Neural cell (in vitro differentiated cells): Measurements from ENCODE around the gene TCF25.

ENCODE experiments used
- EP300 ChIP-seq: fragments of 450-650 bp; conservative IDR thresholded peaks from 2 replicates; pipeline ENCODE4 v1.6.1; 2014; ENCODE audit warnings: antibody characterized with exemption, mild to moderate bottlenecking, moderate library complexity; ENCODE audit not compliant: poor library complexity, severe bottlenecking
- EZH2 ChIP-seq: fragments of 200-600, 300-800 bp; shearing (Covaris generic), sonication (generic); IDR thresholded peaks from 2 replicates; pipeline ENCODE4 v1.6.1; 2014; ENCODE audit warnings: antibody characterized with exemption, low read length, borderline replicate concordance, mild to moderate bottlenecking; ENCODE audit not compliant: insufficient read depth, poor library complexity, severe bottlenecking
- POLR2AphosphoS5 ChIP-seq: IDR thresholded peaks from 2 replicates; pipeline ENCODE4 v1.6.1; 2012
- TF ChIP-seq, protein P1 (sequence below): fragments of 450-650 bp; IDR thresholded peaks from 2 replicates; pipeline ENCODE4 v1.5.1; 2014; ENCODE audit warnings: antibody characterized with exemption, mild to moderate bottlenecking, moderate library complexity; ENCODE audit not compliant: poor library complexity, severe bottlenecking

DNA sequence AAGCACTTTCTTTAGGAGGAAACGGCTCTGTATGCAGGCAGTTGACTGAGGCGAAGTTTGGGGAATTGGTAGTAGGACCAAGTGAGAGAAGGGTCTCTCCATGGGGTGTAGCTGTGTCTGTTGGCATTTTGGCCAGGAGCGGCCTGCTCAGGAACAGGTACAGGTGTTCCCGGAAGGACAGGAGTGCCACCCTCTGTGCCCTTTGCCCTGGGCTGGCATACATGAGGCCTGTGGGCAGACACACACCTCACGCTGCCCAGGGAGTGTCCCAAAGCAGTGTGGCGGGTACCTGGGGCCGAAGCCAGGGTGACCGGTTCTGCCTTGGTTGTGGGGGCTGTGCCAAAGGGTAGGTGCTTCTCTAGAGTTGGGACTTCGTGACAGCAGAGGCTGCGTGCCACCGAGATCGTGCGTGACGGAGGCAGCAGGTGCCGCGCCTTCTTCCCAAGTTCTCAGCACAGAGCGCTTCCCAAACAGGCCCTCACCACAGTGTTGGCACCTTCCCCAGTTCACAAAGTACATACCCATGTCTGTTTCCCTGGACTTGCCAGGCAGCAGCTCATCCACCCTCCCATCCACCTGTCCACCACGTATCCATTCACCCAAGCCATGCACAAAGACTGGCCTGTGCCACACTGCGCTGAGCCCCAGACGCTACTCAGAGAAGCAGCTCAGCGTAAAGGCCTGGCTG is 19.9 kb upstream of the TCF25 start:
- no peak for TF ChIP-seq EP300
- TF ChIP-seq EZH2, result no peak
- TF ChIP-seq, protein P1, sequence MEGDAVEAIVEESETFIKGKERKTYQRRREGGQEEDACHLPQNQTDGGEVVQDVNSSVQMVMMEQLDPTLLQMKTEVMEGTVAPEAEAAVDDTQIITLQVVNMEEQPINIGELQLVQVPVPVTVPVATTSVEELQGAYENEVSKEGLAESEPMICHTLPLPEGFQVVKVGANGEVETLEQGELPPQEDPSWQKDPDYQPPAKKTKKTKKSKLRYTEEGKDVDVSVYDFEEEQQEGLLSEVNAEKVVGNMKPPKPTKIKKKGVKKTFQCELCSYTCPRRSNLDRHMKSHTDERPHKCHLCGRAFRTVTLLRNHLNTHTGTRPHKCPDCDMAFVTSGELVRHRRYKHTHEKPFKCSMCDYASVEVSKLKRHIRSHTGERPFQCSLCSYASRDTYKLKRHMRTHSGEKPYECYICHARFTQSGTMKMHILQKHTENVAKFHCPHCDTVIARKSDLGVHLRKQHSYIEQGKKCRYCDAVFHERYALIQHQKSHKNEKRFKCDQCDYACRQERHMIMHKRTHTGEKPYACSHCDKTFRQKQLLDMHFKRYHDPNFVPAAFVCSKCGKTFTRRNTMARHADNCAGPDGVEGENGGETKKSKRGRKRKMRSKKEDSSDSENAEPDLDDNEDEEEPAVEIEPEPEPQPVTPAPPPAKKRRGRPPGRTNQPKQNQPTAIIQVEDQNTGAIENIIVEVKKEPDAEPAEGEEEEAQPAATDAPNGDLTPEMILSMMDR, result no peak
- TF ChIP-seq POLR2AphosphoS5, result no peak
